SH-SY5Y (cell line): ENCODE measurements around the gene MAT1A.

ENCODE experiments used
- GATA2 ChIP-seq: IDR thresholded peaks from 2 replicates; pipeline ENCODE4 v1.6.1; 2011; ENCODE audit warnings: mild to moderate bottlenecking, low read depth, low read length
- GATA3 ChIP-seq: IDR thresholded peaks from 2 replicates; pipeline ENCODE4 v1.6.1; 2011; ENCODE audit warnings: low read depth, mild to moderate bottlenecking, low read length, moderate library complexity

Gene MAT1A

GRCh38 chr10:80290474-80291220 is 1.2 kb upstream of the MAT1A start:
- TF ChIP-seq GATA3: no peak
- no peak for TF ChIP-seq GATA2

GRCh38 chr10:80288849-80289248 is 609 bp downstream of the MAT1A start:
- TF ChIP-seq GATA3 (no peak), GATA2 (no peak)

GRCh38 chr10:80284522-80284921 is 4.9 kb downstream of the MAT1A start:
- TF ChIP-seq GATA2: no peak
- TF ChIP-seq GATA3: no peak

- no peak for TF ChIP-seq GATA2
- TF ChIP-seq GATA3: no peak
Measured at GRCh38 chr10:80283536-80284199, 5.8 kb downstream of the MAT1A start.

GRCh38 chr10:80283119-80283518 is 6.3 kb downstream of the MAT1A start:
- no peak for TF ChIP-seq GATA3

GRCh38 chr10:80281784-80282765 is 7.4 kb downstream of the MAT1A start:
- no peak for TF ChIP-seq GATA3
- no peak for TF ChIP-seq GATA2

GRCh38 chr10:80281292-80281691 is 8.2 kb downstream of the MAT1A start:
- TF ChIP-seq GATA3 (no peak), GATA2 (no peak)

- TF ChIP-seq GATA2: no peak
- TF ChIP-seq GATA3: no peak
Measured at GRCh38 chr10:80280071-80280800, 9.2 kb downstream of the MAT1A start.

- TF ChIP-seq GATA3 (no peak), GATA2 (no peak)
Measured at GRCh38 chr10:80279146-80279545, 10.3 kb downstream of the MAT1A start.

GRCh38 chr10:80278480-80278879 is 11.0 kb downstream of the MAT1A start:
- TF ChIP-seq GATA3 (no peak), GATA2 (no peak)

GRCh38 chr10:80277567-80278250 is 11.7 kb downstream of the MAT1A start:
- TF ChIP-seq GATA3 (no peak), GATA2 (no peak)

- TF ChIP-seq GATA2 (no peak), GATA3 (no peak)
Measured at GRCh38 chr10:80277016-80277415, 12.4 kb downstream of the MAT1A start.

- no peak for TF ChIP-seq GATA3
- no peak for TF ChIP-seq GATA2
Measured at GRCh38 chr10:80276335-80276734, 13.1 kb downstream of the MAT1A start.

- TF ChIP-seq GATA2: no peak
- TF ChIP-seq GATA3: no peak
Measured at GRCh38 chr10:80275756-80276155, 13.7 kb downstream of the MAT1A start.

GRCh38 chr10:80275135-80275498 is 14.3 kb downstream of the MAT1A start:
- TF ChIP-seq GATA3 (no peak), GATA2 (no peak)
